NCI-H510A treated with DMSO at 0.1 percent for 48 hours (cell line): ENCODE data around the gene EVPLL.
A peak's percentile ranks its signal among the peaks of the same experiment; 100 is the strongest.
"Not testable (repeated sequence)": the region's sequence is repeated elsewhere in the genome, so short reads cannot be mapped to it uniquely, and the experiment has no call there.

ENCODE experiments used
- DNase-seq: peaks from one replicate; lab custom pipeline; 2025; lab: John Stamatoyannopoulos, UW

EVPLL gene

GRCh38 chr17:18377437-18378204, at the start of gene EVPLL:
TSS of gene EVPLL (plus strand) at chr17:18377778. CDS start at chr17:18380938, 3,160 bp downstream.
- no peak for DNase-seq

GRCh38 chr17:18328643-18329204, 48.9 kb upstream of the EVPLL start:
- DNase-seq: no peak

GRCh38 chr17:18331879-18332278, 45.7 kb upstream of the EVPLL start:
- DNase-seq: no peak

- no peak for DNase-seq
Measured at GRCh38 chr17:18332909-18333489, 44.6 kb upstream of the EVPLL start.

GRCh38 chr17:18338158-18338557, 39.4 kb upstream of the EVPLL start:
- not testable (repeated sequence) for DNase-seq

- DNase-seq: no peak
Measured at GRCh38 chr17:18339933-18340332, 37.6 kb upstream of the EVPLL start.

GRCh38 chr17:18344021-18344420, 33.6 kb upstream of the EVPLL start:
- no peak for DNase-seq

GRCh38 chr17:18353541-18353940, 24.0 kb upstream of the EVPLL start:
- DNase-seq: no peak

- DNase-seq: no peak
Measured at GRCh38 chr17:18356624-18357023, 21.0 kb upstream of the EVPLL start.

GRCh38 chr17:18360518-18360917, 17.1 kb upstream of the EVPLL start:
- no peak for DNase-seq

- no peak for DNase-seq
Measured at GRCh38 chr17:18361837-18362697, 15.5 kb upstream of the EVPLL start.

GRCh38 chr17:18362698-18363100, 14.9 kb upstream of the EVPLL start:
- DNase-seq: peak; percentile 13

- peak; percentile 94 for DNase-seq
Measured at GRCh38 chr17:18363101-18364049, 14.2 kb upstream of the EVPLL start, which contains the start of gene SHMT1. TSS of gene SHMT1 (minus strand) at chr17:18363550. CDS start at chr17:18355981, 7,569 bp downstream.

GRCh38 chr17:18364166-18364565, 13.4 kb upstream of the EVPLL start:
- DNase-seq: no peak

GRCh38 chr17:18368946-18369345, 8.6 kb upstream of the EVPLL start:
- DNase-seq: no peak

- no peak for DNase-seq
Measured at GRCh38 chr17:18370761-18371160, 6.8 kb upstream of the EVPLL start.

GRCh38 chr17:18371455-18371854, 6.1 kb upstream of the EVPLL start:
- DNase-seq: no peak

GRCh38 chr17:18373181-18373580, 4.4 kb upstream of the EVPLL start:
- not testable (repeated sequence) for DNase-seq

- DNase-seq: no peak
Measured at GRCh38 chr17:18374216-18374615, 3.4 kb upstream of the EVPLL start.

- no peak for DNase-seq
Measured at GRCh38 chr17:18378205-18378505, 577 bp downstream of the EVPLL start.

- not testable (repeated sequence) for DNase-seq
Measured at GRCh38 chr17:18378614-18379013, 1.0 kb downstream of the EVPLL start.
